ENCODE results near the gene UBA52.

UBA52 gene

DNA sequence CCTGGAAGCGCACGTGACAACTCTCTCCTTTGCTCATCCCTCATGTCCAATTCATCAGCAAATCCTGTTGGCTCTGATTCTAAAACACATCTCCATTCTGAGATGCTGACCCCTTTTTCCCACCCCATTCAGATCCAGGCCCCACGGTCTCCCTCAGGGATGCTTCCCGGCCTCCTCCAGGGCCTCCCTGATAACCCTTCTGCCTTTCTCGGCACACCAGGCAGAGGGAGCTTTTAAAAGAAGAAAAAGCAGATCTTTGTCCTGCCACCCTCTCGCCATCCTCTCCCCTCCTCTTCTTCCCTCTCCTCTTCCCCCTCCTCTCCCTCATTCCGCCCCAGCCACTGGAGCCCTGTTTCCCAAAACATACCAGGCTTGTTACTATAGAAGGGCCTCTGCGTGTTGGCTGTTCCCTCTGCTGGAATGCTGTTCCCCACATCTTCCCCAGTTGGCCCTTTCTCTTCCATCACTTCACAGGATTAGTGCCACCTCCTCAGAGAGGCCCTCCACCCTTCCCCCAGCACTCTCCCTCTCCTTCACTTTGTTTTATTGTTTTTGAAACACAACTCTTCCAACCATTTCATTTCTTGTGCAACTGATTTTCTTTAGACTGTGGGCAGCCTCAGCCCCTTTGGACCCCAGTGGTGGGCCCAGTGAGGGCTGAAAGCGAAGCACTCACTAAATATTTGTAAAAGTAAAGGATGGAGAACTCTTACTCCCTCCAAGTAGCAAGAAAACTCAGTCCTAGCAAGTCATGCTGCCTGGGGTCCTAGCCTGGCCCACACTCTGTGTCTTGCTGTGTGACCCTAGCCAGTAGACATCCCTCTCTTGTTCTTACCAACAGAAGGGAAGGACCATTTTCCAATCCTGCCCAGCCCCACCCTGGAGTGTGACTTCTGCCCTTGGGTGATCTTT is 37.4 kb downstream of the UBA52 start:
- no peak for DNase-seq

DNA sequence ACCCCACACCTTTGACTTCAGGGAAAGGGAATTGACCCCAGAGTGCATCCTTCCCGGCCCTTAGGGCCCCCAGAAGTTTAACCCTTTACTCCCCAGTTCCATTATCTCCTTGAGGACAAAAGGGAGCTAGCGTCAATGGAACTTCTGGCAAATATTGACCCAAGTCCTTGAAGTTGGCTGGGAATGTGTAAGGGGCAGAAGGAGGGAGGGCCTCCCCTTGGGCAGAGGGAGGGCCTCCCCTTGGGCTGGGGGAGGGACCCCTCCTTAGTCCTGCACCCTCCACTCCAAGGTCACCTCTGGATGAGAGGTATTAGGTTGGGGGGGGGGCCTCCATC is 38.0 kb downstream of the UBA52 start:
- no peak for DNase-seq

DNA sequence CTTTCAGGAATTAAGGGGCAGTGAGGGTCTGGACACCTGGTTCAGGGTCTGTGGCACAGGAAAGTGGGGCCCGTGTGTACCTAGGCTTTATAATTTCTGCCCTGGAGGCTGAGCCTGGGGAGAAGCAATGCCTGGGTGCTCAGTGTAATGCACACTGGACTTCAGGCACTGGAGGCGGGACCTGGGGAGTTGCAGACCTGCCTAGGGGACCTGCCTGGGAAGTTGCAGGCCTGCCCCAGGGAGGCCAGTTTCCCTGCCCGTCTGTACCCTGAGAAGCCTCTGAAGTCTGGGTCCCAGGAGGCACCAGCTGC is 38.5 kb downstream of the UBA52 start:
- no peak for DNase-seq

DNA sequence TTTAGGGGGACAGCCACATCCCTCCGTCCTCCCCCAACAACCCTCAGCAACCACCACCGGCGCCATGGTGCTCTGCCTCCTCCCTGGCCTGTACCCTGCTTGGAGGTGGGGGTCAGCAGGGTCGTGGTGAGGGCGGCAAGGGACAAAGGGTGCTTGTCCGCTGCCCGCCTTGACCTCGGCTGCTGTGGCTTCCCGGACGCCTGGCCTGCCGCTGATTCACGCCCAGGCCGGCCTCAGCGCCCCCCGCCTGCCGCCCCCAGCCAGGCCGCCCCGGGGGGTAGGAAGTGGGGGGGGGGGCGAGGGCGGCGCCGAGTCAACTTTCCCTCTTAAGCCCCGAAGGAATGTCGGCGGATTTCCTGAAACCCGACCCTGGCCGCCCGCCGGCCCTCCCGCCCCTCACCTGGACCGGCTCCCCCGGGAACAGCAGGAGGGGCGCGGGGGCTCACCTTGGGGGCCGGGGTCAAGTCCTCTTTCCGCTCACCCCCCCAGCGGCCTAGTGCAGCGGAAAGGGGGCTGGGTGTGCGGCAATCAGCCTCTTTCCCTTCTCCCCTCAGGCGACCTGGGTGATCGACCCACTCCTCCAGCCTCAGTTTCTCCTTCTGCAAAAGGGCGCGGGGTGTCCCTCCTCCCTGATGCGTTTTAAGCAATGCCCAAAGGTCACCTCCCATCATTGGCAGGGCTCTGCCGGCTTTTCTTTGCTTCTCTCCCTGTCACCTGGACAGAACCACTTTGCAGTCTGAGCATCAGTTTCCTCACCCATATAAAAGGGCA is 39.1 kb downstream of the UBA52 start:
- DNase-seq = no peak

DNA sequence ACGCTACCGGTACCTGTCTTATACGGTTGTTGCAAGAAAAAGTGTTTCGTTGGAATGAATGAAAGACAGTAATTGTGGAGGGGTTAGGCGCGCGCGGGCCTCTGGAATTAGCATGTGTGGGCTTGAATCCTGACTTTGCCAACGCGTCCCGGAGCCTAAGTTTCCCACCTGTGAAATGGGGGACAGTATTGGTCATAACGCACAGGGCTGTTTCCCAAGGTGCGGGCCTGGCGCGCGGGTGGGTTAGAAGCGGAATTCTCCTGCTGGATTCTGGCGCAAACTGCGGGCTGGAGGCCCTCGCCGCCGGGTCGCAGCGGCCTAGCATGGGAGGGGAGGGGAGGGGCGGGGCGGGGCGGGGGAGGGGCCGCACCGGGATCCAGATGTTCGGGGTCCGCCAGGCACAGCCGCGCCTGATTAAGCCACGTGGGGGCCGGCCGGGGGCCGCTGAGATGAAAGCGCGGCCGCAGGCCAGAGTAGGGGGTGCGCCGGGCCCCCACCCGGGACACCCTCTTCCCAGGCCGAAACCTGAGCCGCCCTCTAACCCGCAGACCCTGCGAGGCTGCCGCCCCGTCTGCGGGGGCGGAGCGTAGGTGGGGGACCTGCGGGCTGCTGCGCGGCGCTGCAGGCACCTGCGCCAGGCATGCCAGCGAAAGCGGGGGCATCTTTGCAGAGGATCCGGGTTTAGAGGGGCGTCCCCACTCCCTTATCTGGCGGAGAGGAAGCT is 39.8 kb downstream of the UBA52 start:
- DNase-seq = no peak

DNA sequence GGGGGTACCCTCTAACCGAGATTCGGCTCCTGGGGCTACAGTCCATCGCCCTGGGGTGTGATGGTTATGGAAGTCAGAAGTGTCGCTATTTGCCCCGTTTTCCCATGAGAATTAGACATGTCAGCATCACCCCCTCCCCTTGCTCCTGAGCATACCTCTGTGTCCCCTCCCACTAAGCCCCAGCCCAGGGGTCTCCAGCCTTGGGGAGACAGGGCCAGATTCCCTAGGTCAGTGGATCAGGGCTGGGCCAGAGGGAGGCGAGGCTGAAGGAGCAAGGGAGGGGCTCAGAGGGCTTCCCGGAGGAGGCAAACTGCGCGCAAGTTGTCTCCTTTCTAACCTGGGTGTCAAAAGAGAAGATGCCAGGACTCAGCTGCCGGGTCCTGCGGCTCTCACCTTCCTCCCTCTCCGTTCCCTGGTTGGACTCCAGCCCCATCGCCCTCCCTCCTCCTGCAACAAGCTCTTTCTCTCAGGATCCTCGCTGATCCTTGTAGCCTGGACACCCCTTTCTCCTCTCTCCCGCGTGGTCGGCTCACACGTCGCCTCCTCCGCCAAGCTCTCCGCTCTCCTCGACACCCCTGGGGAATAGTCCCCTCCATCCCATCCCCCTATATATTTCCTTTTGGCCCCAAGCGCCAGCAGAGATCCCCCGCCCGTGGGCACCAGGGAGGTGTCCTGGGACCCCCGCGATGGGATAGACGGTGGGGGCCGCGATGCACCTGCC is 40.6 kb downstream of the UBA52 start:
- no peak for DNase-seq

DNA sequence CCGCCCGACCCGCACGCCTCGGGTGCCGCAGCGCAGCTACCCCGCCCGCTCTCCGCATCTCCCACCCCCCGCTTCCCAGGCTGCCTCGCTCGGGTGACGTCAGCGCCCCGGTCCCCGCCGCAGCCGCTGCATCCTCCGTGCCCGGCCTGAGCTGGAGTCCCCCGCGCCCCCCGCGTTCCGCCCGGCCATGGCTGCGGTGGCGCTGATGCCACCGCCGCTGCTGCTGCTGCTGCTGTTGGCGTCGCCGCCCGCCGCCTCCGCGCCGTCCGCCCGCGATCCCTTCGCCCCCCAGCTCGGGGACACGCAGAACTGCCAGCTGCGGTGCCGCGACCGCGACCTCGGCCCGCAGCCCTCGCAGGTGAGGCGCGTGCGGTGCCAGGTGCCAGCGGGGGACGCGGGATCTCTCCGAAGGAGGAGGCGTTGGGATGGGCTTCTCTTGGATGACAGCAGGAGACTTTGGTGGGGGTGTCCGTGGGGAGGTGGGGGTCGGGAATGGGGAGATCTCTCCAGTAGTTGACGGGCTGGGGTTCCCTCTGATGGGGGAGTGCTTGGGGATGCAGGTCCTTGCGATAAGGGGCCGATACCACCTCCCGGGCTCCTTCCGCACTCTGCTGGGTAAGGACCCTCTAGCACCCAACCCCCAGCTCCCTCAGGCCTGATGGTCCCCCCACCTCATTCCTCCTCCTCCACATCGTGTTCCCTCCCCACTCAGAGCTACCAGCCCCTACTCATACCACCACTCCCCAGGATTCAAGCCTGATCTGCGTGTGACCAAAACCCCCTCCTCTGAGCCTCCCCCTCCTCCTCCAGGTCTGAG is 41.3 kb downstream of the UBA52 start, which contains the start of gene TMEM59L:
Gene TMEM59L, plus strand, starts transcription at position 99 of the 817 bp plus-strand sequence. Its CDS starts 89 bp downstream, at position 188.
- peak; percentile 34 for DNase-seq

DNA sequence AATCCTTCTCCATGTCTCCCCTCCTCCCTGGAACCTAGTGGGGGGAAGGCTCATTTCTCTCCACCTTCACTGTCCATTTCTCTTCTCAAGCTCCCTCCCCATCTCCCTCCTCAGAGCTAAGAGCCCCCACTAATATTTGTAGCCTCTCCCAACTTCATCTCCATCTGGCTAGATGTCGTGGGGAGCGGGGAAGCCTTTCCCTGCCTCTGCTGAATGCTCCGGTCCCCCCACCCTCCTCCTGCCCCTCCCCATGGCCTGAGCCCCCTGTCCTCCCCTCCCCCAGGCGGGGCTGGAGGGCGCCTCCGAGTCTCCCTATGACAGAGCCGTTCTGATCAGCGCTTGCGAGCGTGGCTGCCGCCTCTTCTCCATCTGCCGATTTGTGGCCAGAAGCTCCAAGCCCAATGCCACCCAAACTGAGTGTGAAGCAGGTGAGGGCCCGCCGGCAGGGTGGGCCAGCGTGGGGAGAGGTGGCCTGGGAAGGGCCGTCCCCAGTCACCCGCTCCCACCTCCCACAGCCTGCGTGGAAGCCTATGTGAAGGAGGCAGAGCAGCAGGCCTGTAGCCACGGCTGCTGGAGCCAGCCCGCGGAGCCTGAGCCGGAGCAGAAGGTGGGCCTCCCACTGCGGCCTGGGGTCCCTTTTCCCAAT is 42.1 kb downstream of the UBA52 start:
- no peak for DNase-seq

DNA sequence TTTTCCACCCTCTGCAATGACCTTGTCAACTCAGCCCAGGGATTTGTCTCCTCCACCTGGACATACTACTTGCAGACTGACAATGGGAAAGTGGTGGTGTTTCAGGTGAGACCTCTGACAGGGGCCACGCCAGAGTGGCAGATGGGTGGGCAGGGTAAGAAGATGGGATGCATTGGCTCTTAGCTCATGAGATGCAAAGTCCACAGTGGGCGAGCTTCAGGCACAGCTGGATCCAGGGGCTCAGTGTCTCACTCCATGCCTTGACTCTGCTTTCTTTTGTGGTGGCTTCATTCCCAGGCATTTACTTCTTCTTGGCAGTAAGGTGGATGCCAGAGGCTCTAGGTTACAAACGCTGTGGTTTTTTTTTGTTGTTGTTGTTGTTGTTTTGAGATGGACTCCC is 44.4 kb downstream of the UBA52 start:
- DNase-seq = no peak

DNA sequence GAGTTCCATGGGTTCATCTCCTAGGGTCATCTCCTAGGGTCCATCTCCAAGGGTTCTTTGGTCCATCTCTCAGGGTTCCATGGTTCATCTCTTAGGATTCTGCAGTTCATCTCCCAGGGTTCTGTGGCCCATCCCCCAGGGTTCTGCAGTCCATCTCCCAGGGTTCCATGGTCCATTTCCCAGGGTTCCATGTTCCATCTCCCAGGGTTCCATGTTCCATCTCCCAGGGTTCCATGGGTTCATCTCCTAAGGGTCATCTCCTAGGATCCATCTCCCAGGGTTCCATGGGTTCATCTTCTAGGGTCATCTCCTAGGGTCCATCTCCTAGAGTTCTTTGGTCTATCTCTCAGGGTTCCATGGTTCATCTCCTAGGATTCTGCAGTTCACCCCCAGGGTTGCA is 45.9 kb downstream of the UBA52 start:
- DNase-seq = no peak

DNA sequence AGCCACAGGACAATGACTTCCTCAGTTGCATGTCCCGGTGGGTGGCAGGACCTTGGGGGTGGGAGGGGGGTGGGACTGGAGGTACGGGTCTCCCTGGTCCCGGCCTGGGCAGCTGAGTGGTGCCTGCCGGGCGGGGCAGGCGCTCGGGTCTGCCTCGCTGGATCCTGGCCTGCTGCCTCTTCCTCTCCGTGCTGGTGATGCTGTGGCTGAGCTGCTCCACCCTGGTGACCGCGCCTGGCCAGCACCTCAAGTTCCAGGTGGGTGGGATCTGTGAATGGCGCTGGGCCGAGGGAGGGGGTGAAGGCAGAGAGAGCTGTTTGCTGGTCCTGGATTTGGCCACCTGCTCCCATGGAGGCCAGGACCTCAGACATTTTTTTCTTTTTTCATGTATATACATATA is 46.6 kb downstream of the UBA52 start:
- no peak for DNase-seq

DNA sequence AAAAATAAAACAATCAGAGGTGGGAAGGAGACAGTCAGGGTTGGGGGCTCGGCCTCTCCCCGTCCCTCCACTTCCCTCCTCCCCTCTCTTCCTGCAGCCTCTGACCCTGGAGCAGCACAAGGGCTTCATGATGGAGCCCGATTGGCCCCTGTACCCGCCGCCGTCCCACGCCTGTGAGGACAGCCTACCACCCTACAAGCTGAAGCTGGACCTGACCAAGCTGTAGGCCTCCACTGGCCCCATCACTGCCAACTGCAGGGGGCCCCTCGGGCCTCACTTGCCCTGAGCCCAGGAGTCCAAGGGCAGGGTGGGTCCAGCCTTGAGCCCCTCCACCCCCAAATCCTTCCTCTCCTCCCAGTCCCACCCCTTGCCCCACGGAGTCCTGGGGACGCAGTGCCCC is 48.7 kb downstream of the UBA52 start:
- no peak for DNase-seq

DNA sequence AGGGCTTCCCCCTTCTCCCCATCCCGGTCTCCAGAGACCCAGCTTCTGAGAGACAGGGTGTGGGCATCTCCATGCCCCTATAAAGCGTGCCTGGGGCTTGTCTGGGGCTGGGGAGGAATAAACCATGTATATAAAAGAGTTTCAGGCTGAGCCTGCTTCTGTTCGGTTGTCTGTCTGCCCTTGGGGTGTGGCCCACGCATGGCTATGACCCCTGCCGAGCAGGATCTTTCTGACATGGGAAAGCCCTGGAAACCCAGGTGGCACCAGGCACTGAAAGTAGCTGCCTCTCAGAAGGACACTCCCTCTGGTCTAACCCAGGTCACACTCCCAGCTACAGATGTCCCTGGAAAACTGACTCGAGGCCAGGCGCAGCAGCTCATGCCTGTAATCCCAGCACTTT is 49.2 kb downstream of the UBA52 start:
- DNase-seq = no peak

DNA sequence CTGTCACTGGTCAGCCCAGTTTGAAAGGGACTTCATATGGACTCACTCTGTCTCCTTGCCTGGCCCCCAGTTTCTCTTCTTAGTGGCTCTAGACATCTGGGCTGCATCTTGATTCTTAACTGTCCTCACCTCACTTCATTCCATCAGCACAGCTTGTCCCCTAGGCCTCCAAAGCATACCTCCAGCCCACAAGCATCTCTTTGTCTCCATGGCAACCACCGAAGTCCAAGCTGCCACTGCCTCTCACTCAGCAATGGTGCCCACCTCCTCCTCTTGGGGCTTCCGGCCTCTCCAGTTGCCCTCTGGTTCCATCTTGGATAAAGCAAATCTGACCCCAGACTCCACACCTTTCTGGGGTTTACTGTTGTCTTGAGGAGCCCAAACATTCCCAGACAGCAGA is 55.2 kb downstream of the UBA52 start:
- no peak for DNase-seq
